SK-N-MC (cell line): ENCODE results near the gene LCTL.

Experiments
- DNase-seq: peaks from one replicate; pipeline ENCODE4 v3.0.0-alpha.2; 2011; ENCODE audit warnings: low read depth, low spot score
- H3K27ac ChIP-seq: fragments of 200-600 bp; sonication (generic); 2 replicates; pipeline ENCODE4 v1.5.1; 2016; ENCODE audit warnings: mixed run types
- H3K36me3 ChIP-seq: fragments of 200-600 bp; sonication (generic); 2 replicates; pipeline ENCODE4 v1.6.1; 2017; ENCODE audit warnings: antibody characterized with exemption, low read length, mixed read lengths; ENCODE audit not compliant: insufficient read depth
- H3K4me3 ChIP-seq: fragments of 200-600 bp; sonication (generic); 2 replicates; pipeline ENCODE4 v1.5.1; 2016
- H3K9ac ChIP-seq: fragments of 200-600 bp; sonication (generic); 2 replicates; pipeline ENCODE4 v1.8.0; 2017; ENCODE audit warnings: mixed run types, mixed read lengths; ENCODE audit not compliant: insufficient read length
- H3K9me3 ChIP-seq: fragments of 200-600 bp; sonication (generic); 2 replicates; pipeline ENCODE4 v1.6.1; 2017; ENCODE audit warnings: low read depth, mild to moderate bottlenecking, antibody characterized with exemption, low read length, moderate library complexity, mixed read lengths
- EZH2 ChIP-seq: fragments of 200-600 bp; sonication (generic); IDR thresholded peaks from one replicate; pipeline ENCODE4 v1.6.1; 2017; ENCODE audit warnings: antibody characterized with exemption
- FOXP2 ChIP-seq: optimal IDR thresholded peaks from 2 replicates; pipeline ENCODE3; 2011; ENCODE audit warnings: mild to moderate bottlenecking, moderate library complexity; ENCODE audit not compliant: insufficient read depth; ENCODE audit errors: extremely low read length, control extremely low read depth
- POLR2AphosphoS5 ChIP-seq: IDR thresholded peaks from 2 replicates; pipeline ENCODE4 v1.6.1; 2012; ENCODE audit warnings: mild to moderate bottlenecking, low read depth, low read length, borderline replicate concordance

The LCTL gene, protein sequence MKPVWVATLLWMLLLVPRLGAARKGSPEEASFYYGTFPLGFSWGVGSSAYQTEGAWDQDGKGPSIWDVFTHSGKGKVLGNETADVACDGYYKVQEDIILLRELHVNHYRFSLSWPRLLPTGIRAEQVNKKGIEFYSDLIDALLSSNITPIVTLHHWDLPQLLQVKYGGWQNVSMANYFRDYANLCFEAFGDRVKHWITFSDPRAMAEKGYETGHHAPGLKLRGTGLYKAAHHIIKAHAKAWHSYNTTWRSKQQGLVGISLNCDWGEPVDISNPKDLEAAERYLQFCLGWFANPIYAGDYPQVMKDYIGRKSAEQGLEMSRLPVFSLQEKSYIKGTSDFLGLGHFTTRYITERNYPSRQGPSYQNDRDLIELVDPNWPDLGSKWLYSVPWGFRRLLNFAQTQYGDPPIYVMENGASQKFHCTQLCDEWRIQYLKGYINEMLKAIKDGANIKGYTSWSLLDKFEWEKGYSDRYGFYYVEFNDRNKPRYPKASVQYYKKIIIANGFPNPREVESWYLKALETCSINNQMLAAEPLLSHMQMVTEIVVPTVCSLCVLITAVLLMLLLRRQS

DNA sequence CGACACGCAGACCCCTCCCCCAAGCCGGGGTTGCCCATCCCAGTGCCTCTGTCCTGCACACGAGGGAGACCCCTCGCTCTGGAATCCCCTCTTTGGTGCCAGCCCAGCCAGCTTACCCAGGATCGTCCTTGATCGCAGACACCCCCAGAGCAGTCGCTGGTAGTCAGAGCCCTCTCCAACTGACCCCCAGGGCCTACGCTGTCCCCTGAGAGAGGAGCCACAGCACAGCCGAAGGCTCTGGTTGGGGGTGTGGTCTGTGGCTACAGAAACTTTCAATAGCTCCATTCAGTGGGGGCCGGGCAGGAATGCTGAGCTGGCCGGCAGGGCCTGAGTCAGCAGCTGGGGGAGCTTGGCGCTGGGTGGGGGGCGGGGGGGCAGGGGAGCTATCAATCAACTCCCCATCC, at the start of gene LCTL:
LCTL (minus strand) TSS at position 258 of the 404 bp plus-strand sequence. CDS start 633 bp downstream, outside the sequence.
- Histone ChIP-seq H3K9me3 (no peaks in the 10 kb centered on the region), H3K27ac (no peak within 1 kb of the TSS), H3K4me3 (no peak within 1 kb of the TSS), H3K36me3 (no peaks in the 10 kb centered on the region), H3K9ac (no peak within 1 kb of the TSS)
- no peak for TF ChIP-seq FOXP2
- TF ChIP-seq EZH2, result no peak
- no peak for TF ChIP-seq POLR2AphosphoS5
- DNase-seq, result no peak

DNA sequence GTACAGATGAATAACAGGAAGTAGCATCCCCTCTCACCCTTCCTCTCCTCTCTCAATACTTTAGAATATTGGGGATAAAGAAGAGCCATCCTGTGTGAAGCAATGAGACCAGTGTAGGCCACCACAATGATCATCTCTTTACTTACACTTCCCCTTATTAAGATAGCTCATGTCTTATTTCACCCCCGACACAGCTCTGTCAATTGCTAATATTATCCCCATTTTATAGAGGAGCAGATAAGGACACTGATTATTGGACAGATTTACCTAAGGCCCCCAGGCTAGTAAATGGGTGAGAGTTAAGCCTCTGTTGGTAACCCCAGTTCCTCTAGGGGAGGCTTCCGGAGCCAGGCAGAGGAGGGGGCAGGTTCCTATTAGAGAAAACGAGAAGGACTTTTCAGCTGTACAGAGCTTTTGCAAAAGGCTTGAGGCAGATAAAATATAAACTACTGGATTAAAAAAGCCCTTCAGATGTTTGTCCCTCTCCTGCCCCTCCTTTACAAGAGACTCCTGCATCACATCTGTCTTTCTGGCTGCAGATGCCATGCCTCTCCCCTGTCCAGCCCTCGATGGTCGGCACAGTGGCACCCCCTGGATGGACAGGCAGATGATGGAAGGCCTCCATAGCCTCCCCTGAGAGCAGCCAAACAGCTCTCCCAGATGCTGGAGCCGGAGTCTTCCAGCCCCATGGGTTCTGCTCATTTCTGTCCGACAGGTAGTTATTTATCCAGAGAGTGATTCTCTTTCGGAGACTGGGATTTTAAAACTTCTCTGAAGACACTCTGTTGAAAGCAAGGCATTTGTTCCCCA, 49.4 kb upstream of the LCTL start:
- no peak overlapping the region for H3K27ac ChIP-seq
- H3K4me3 ChIP-seq, result no peak overlapping the region
- no peak for TF ChIP-seq EZH2
- no peak for TF ChIP-seq FOXP2
- no peaks in the 10 kb centered on the region for H3K36me3 ChIP-seq
- DNase-seq, result no peak
- no peaks in the 10 kb centered on the region for H3K9me3 ChIP-seq
- peak overlapping the region; percentile 11 for H3K9ac ChIP-seq

DNA sequence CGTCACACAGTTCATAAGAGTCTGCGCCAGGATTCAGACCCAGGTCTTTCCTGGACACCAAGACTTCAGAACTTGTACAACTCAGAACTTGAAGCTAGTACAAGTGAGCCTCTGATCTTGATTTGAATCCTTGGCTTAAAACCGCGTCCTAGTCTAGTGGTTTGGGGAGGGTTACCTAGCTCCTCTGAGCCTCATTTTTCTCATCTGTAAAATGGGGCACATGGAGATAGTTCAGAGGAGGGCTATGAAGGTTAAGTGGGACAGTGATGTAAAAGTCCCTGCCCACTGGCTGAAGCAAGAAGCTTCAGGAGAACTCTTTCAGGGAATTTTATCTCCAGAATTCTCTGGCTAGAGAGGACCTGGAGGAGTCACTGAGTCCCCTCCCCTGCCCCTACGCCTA, 48.7 kb upstream of the LCTL start:
- TF ChIP-seq POLR2AphosphoS5 (no peak), FOXP2 (no peak), EZH2 (no peak)
- Histone ChIP-seq H3K9ac (no peak overlapping the region), H3K36me3 (no peaks in the 10 kb centered on the region)

DNA sequence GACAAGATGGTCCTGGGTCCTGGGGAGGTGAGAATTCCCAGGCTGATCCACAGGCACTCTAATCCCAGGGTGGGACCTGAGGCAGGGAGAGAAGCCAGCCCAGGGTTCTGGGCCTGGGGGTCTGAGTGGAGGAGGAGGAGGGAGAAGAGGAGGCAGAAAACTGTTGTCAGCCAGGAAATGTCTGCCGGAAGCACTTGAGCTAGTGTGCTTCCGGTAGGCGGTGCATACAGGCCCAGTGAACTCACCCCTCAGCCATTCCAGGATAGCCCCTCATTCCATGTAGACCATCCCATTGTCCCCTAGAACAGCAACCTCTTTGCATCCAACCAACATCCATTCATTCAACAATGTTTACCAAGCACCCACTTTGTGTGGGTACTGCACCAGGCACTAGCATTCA, 47.9 kb upstream of the LCTL start:
- no peak overlapping the region for H3K9ac ChIP-seq
- H3K27ac ChIP-seq, result no peak overlapping the region
- no peak overlapping the region for H3K4me3 ChIP-seq
- no peaks in the 10 kb centered on the region for H3K9me3 ChIP-seq
- TF ChIP-seq POLR2AphosphoS5 (no peak), EZH2 (no peak), FOXP2 (no peak)
- no peaks in the 10 kb centered on the region for H3K36me3 ChIP-seq
- no peak for DNase-seq

More for the DNA sequence above, 48.7 kb upstream of the LCTL start:
- DNase-seq, result no peak
- no peak overlapping the region for H3K4me3 ChIP-seq
- H3K27ac ChIP-seq, result no peak overlapping the region
- no peaks in the 10 kb centered on the region for H3K9me3 ChIP-seq

DNA sequence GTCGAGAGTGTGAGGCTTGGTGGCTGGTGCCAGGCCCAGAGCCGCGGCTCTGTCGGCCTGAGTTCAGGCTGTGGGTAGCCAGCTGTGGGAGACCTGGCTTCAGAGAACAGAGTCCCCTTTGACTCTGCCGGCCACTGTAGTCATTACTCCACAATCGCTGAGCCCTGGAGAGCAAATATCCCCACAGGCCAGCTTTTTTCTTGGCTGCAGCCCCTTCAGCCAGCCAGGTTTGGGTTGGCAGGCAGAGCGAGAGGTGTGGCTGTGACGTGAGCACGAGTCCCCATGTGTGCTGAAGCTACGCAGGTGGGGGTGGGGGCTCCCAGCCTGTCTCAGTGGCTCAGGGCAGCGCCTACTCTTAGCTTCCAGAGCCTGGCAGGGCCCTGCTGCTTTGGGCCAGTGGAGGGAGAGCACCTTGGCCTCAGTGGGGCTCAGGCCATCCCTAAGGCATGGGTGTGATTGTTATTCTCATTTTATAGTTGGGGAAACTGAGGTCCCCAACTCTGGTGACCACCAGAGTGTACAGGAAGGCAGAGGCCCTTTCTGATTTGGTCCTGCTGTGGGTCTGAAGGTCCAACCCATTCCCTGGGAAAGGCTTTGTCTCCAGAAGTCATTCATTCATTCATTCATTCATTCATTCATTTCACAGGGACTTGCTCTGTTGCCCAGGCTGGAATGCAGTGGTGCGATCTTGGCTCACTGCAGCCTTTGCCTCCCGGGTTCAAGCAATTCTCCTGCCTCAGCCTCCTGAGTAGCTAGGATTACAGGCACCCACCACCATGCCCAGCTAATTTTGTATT, 45.7 kb upstream of the LCTL start:
- Histone ChIP-seq H3K4me3 (no peak overlapping the region), H3K9ac (no peak overlapping the region), H3K9me3 (no peaks in the 10 kb centered on the region), H3K27ac (no peak overlapping the region), H3K36me3 (no peaks in the 10 kb centered on the region)
- DNase-seq, result no peak
- TF ChIP-seq EZH2, result no peak
- no peak for TF ChIP-seq FOXP2
- no peak for TF ChIP-seq POLR2AphosphoS5

DNA sequence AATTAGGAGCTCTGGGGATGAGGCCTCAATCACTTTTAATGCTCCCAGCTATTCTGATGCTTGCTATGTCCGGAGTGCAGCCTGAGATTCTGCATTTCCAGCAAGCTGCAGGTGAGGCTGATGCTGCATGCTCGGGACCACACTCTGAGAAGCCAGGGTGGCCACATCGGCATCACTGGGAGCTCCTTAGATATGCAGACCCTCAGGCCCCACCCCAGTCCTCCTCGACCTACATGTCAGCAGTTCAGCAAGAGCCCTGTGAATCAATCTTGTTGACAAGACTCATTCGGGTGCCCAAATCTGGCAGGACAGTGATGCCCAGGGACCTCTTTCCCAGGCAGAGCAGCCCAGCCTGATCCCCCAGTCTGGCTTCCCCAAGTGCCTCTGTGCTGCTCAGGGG, 44.1 kb upstream of the LCTL start:
- no peak overlapping the region for H3K4me3 ChIP-seq
- H3K9ac ChIP-seq, result no peak overlapping the region
- no peak for DNase-seq
- no peaks in the 10 kb centered on the region for H3K9me3 ChIP-seq
- H3K36me3 ChIP-seq, result no peaks in the 10 kb centered on the region
- TF ChIP-seq POLR2AphosphoS5 (no peak), FOXP2 (no peak), EZH2 (no peak)
- H3K27ac ChIP-seq, result no peak overlapping the region

DNA sequence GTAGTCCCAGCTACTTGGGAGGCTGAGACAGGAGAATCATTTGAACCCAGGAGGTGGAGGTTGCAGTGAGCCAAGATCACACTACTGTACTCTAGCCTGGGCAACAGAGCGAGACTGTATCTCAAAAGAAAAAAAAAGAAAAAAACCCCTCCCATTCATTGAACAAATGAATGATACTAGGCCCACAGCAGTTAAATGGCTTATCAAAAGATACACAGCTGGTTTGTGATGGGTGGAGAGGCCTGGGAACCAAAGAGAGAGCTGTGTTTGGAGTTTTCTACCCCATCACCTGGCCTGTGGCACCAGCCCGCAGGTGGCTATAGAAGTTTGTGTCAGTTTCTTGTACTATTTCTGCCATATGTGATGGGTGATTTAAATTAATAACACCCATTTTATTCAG, 43.1 kb upstream of the LCTL start:
- no peak overlapping the region for H3K4me3 ChIP-seq
- H3K27ac ChIP-seq, result no peak overlapping the region
- no peaks in the 10 kb centered on the region for H3K9me3 ChIP-seq
- H3K9ac ChIP-seq, result no peak overlapping the region
- DNase-seq, result no peak
- H3K36me3 ChIP-seq, result no peaks in the 10 kb centered on the region
- TF ChIP-seq EZH2 (no peak), FOXP2 (no peak), POLR2AphosphoS5 (no peak)

DNA sequence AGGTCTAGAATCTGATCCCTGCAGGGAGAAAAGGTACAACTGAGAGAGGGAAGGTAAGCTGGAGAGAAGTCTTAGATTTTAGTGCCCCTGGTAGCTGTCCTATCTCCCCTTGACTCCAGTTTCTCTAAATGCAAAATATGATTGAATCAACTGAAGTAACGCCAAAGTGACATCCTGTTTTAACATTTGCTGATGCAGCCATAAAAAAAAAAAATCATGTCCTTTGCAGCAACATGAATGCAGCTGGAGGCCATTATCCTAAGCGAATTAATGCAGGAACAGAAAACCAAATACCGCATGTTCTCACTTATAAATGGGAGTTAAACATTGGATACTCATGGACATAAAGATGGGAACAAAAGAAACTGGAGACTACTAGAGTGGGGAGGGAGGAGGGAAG, 42.4 kb upstream of the LCTL start:
- Histone ChIP-seq H3K36me3 (no peaks in the 10 kb centered on the region), H3K4me3 (no peak overlapping the region), H3K9ac (no peak overlapping the region), H3K9me3 (no peaks in the 10 kb centered on the region), H3K27ac (no peak overlapping the region)
- TF ChIP-seq EZH2, result no peak
- no peak for DNase-seq
